GM19035 (cell line): Measurements from ENCODE around the gene PHTF1.

Experiments
- ATAC-seq: cut with Tn5 transposase; IDR thresholded peaks from one replicate; pipeline ENCODE4 v1.9.1; 2021; ENCODE audit not compliant: unreplicated experiment

Gene PHTF1

GRCh38 chr1:113670650-113671049, 88.6 kb downstream of the PHTF1 start:
- no peak for ATAC-seq

GRCh38 chr1:113669988-113670387, 89.3 kb downstream of the PHTF1 start:
- ATAC-seq = no peak

- no peak for ATAC-seq
These were observed 93.2 kb downstream of the PHTF1 start for GRCh38 chr1:113666126-113666525.

DNA sequence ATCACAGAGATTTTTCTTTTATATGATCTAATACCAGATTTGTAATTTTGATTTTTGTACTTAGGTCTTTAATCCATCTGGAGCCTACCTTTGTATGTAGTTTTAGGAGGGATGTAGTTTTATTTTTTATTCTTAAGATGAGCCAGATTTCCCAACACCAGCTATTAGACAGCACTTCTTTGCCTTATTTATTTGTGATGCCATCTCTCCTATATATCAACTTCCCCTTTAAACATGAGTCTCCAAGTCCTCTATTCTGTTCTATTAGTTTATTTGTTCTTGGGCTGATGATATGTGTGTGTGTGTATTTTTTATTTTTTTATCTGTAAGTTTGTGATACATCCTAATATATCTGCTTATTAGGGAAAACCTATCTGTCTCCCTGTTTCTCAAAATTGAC, 94.2 kb downstream of the PHTF1 start:
- ATAC-seq = no peak

DNA sequence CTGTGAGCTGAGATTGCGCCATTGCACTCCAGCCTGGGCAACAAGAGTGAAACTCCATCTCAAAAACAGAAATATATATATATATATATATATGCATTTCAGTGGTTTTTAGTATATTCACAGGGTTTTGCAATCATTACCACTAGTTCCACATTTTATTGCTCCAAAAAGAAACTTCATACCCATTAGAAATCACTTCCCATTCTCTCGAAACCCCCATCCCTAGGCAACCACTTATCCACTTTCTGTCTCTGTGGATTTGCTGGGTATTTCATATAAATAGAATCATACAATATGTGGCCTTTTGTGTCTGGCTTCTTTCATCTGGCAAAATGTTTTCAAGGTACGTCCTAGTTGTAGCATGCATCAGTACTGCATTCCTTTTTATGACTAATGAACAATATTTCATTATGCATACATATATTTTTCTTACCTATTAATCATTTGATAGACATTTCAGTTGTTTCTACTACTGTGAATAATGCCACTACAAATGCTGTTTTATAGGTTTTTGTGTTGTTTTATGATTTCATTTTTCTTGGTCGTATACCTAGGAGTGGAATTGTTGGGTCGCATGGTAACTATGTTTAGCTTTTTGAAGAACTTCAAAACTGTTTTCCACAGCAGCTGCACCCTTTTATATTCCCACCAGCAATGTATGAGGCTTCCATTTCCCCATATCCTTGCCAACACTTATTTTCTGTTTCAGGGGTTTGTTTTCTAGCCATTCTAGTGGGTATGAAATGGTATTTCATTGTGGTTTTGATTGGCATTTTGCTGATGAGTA, 95.9 kb downstream of the PHTF1 start:
- no peak for ATAC-seq

- ATAC-seq = no peak
These were observed 97.2 kb downstream of the PHTF1 start for GRCh38 chr1:113662101-113662500.

GRCh38 chr1:113660088-113660487, 99.2 kb downstream of the PHTF1 start:
- ATAC-seq = no peak

- no peak for ATAC-seq
These were observed 99.7 kb downstream of the PHTF1 start for GRCh38 chr1:113659556-113659955.

DNA sequence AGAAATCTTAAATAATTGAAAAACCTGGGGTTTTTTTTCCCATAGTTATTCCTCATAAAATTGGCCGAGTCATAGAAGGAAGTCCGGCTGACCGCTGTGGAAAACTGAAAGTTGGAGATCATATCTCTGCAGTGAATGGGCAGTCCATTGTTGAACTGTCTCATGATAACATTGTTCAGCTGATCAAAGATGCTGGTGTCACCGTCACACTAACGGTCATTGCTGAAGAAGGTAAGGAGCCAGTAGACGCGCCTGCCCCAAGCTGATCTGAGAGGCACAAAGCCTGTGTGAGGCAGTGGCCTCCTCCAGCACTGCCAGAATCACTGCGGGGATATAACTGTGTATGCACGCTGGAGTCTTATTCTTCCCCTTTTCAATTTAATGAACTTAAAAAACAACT, 100.3 kb downstream of the PHTF1 start:
- ATAC-seq = no peak

DNA sequence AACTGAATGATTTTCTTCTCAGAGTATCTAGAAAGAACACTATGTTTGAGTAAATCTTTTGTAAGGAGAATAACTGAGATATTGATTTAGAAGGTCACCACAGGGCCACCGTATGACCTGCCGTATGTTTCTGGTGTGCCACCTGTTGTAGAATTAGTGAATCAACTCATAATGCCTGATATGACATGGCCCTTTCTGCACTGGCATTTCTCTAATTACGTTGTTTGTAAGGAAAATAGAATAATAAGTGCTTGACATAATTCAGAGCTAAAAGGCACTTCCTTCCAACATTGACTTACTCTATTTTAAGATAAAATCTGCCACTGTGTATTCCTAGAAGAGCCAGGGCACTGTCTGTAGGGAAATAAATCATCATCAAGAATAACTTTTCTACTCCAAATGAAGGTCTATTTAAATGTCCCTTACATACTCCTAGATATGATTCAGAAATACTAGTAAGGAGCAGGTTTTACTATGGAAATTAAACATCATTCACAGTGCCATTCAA, 101.7 kb downstream of the PHTF1 start:
- ATAC-seq = no peak

DNA sequence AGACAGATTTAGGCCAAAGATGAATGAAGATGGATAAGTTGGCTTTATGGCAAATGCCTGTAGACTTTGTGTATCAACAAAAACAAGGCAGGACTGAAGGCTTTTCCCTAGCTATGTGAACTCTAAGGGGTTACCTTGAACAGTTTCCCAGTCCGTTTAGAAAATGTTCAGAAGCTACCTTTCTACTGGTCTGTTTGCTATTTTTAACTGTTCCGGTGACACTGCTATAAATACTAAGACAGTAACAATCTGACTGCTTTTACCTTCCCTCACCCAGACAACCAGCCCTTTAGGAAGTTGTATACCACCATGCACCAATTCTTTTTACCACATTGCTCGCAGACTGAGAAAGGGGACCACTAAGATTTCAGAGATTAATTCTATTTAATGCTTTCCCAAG, 102.2 kb downstream of the PHTF1 start:
- ATAC-seq = no peak

DNA sequence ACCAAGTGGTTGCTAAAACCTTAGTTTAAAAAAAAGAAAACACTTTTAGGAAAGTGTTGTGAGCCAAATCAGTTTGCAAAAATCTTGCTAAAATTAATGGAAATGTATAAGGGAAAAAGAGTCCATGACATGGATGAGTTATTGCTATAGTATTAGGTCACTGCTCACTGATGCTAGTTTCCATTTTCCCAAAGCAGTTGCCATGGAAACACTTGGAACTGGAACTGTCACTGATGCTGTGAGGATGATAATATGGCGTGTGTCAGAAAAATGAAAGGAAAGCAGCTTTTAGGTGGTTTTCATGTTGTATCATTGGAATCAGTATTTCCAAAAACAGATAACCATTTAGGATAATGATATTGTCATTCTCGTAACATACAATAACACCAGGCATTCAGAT, 104.4 kb downstream of the PHTF1 start:
- ATAC-seq = no peak

- no peak for ATAC-seq
These were observed 105.5 kb downstream of the PHTF1 start for GRCh38 chr1:113653741-113654140.

GRCh38 chr1:113652771-113653170, 106.5 kb downstream of the PHTF1 start:
- no peak for ATAC-seq

- no peak for ATAC-seq
These were observed 110.8 kb downstream of the PHTF1 start for GRCh38 chr1:113648478-113648877.

DNA sequence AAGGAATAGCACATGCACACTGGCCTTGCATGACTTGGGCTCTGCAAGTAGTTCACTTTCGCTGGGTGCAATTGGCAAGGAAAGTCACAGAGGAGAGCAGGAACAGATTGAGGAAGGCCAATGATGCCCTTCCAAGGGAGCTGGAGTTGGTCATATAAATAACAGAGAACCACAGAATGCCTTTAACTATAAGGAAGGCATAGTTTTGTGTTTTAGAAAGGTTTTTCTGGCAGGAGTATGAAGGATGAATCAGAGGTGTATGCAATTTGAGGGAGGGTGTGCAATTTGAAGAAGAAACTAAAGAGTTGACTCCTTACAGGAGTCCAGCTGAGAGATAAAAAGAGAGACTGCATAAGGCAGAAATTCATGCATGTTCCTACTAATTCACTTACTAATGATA, 112.1 kb downstream of the PHTF1 start:
- no peak for ATAC-seq
